PC-9 (cell line): ENCODE results near the gene PHACTR3. TPM values are rescaled to one million over a fixed set of nuclear protein-coding genes. Genes with fewer than 3 reads are reported as not detected.

Experiments used
- BruUV-seq: library from RNA; stranded (reverse); fragments of 400-500 nt; replicated peaks from 2 replicates; lab custom pipeline; 2021; lab: Mats Ljungman, UMichigan
- CTCF ChIA-PET: fragments of 300-600 bp; sonication (Branson Sonifier 250); formaldehyde crosslinking; loops from one replicate; lab custom pipeline; 2022; ENCODE audit warnings: antibody characterized with exemption; lab: Charles Lee
- POLR2A ChIA-PET: fragments of 300-600 bp; sonication (Branson Sonifier 250); formaldehyde crosslinking; loops from one replicate; lab custom pipeline; 2022; ENCODE audit warnings: antibody characterized with exemption; ENCODE audit not compliant: unreplicated experiment; lab: Charles Lee
- DNase-seq, 2 experiments: peaks; one replicate each; pipeline versions ENCODE4 v3.0.0 to v3.0.0-alpha.2; 2015 to 2022; ENCODE audit warnings: mixed read lengths in 1 of 2
- H2AFZ ChIP-seq: fragments of 200-600 bp; sonication (generic); 2 replicates; pipeline ENCODE4 v1.8.1; 2017; ENCODE audit warnings: antibody characterized with exemption
- H3F3A ChIP-seq: fragments of 200-600 bp; sonication (generic); 2 replicates; pipeline ENCODE4 v1.8.1; 2017; ENCODE audit warnings: antibody characterized with exemption, mild to moderate bottlenecking, low read depth; ENCODE audit not compliant: insufficient read depth
- H3K27ac ChIP-seq: fragments of 200-600 bp; sonication (generic); 2 replicates; pipeline ENCODE4 v1.6.1; 2016; ENCODE audit warnings: mixed run types
- H3K27me3 ChIP-seq: fragments of 200-600 bp; sonication (generic); 2 replicates; pipeline ENCODE4 v1.6.1; 2016; ENCODE audit warnings: low read depth, mixed run types; ENCODE audit not compliant: insufficient read depth
- H3K36me3 ChIP-seq: fragments of 200-600 bp; sonication (generic); 2 replicates; pipeline ENCODE4 v1.6.1; 2016; ENCODE audit warnings: low read depth, mixed run types
- H3K4me1 ChIP-seq: fragments of 200-600 bp; sonication (generic); replicated peaks from 2 replicates; pipeline ENCODE4 v1.6.1; 2016; ENCODE audit warnings: mixed run types; ENCODE audit not compliant: insufficient read depth
- H3K4me2 ChIP-seq: fragments of 200-600 bp; sonication (generic); 2 replicates; pipeline ENCODE4 v1.6.1; 2017; ENCODE audit warnings: mixed run types
- H3K4me3 ChIP-seq: fragments of 200-600 bp; sonication (generic); 2 replicates; pipeline ENCODE4 v1.6.1; 2016; ENCODE audit warnings: mixed run types
- H3K79me2 ChIP-seq: fragments of 200-600 bp; sonication (generic); 2 replicates; pipeline ENCODE4 v1.6.1; 2017; ENCODE audit warnings: low read depth, mixed run types
- H3K9me2 ChIP-seq: fragments of 200-600 bp; sonication (generic); 2 replicates; pipeline ENCODE4 v1.8.1; 2017; ENCODE audit warnings: mild to moderate bottlenecking; ENCODE audit not compliant: insufficient read depth
- H3K9me3 ChIP-seq: fragments of 200-600 bp; sonication (generic); 2 replicates; pipeline ENCODE4 v1.8.1; 2016; ENCODE audit warnings: low read depth; ENCODE audit not compliant: insufficient read depth
- H4K20me1 ChIP-seq: fragments of 200-600 bp; sonication (generic); 2 replicates; pipeline ENCODE4 v1.8.1; 2017; ENCODE audit not compliant: insufficient read depth
- CTCF ChIP-seq: fragments of 200-600 bp; sonication (generic); conservative IDR thresholded peaks from 2 replicates; pipeline ENCODE4 v1.6.1; 2017; ENCODE audit warnings: mixed run types, antibody characterized with exemption, mild to moderate bottlenecking, moderate library complexity
- EZH2 ChIP-seq: fragments of 200-600 bp; sonication (generic); IDR thresholded peaks from 2 replicates; pipeline ENCODE4 v1.8.0; 2017; ENCODE audit warnings: antibody characterized with exemption, low read depth
- intact Hi-C: fragments of 100-400 bp; cut with micrococcal nuclease; formaldehyde crosslinking; loops from one replicate; pipeline ENCODE4 v1.10.0; 2022; ENCODE audit not compliant: unreplicated experiment
- total RNA-seq: library from RNA; stranded (reverse); gene quantifications from 2 replicates; pipeline ENCODE4 v1.2.3, GENCODE V29; 2021

Gene PHACTR3
- total RNA-seq, 1 experiment from 2014 or later, result 0.41 TPM

GRCh38 chr20:59584278-59584925, 19.9 kb upstream of the PHACTR3 start:
- no peak for DNase-seq
- H3K9me2 ChIP-seq, result no peaks in the 10 kb centered on the region
- no peaks in the 10 kb centered on the region; the same call in none of the 2 replicates for H4K20me1 ChIP-seq
- no peak for TF ChIP-seq EZH2
- TF ChIP-seq CTCF, result no peak
- H3K4me1 ChIP-seq, result no peaks in the 10 kb centered on the region
- CTCF ChIA-PET, result no interaction called here
- H3K4me3 ChIP-seq, result no peak overlapping the region
- POLR2A ChIA-PET, result no interaction called here
- H3K9me3 ChIP-seq, result no peaks in the 10 kb centered on the region
- H3K36me3 ChIP-seq, result no peaks in the 10 kb centered on the region
- H3K27ac ChIP-seq, result no peak overlapping the region
- intact Hi-C loops, result no loop called here
- H2AFZ ChIP-seq, result no peak overlapping the region
- H3K27me3 ChIP-seq, result peaks cover 100% of the 10 kb centered on the region
- no peaks in the 10 kb centered on the region for H3F3A ChIP-seq
- H3K79me2 ChIP-seq, result no peaks in the 10 kb centered on the region
- no peak overlapping the region for H3K4me2 ChIP-seq
- BruUV-seq, result no TSS peak

GRCh38 chr20:59585714-59586409, 18.5 kb upstream of the PHACTR3 start:
- H4K20me1 ChIP-seq, result no peaks in the 10 kb centered on the region; the same call in 1 of the 2 replicates
- CTCF ChIA-PET, result no interaction called here
- BruUV-seq, result no TSS peak
- POLR2A ChIA-PET, result no interaction called here
- H3K36me3 ChIP-seq, result no peaks in the 10 kb centered on the region
- no peak overlapping the region for H3K4me2 ChIP-seq
- no peak overlapping the region for H3K4me3 ChIP-seq
- no peak overlapping the region for H3K27ac ChIP-seq
- TF ChIP-seq CTCF (no peak), EZH2 (no peak)
- DNase-seq, result no peak
- H3K27me3 ChIP-seq, result peaks cover 100% of the 10 kb centered on the region
- H3K79me2 ChIP-seq, result no peaks in the 10 kb centered on the region
- H2AFZ ChIP-seq, result no peak overlapping the region
- H3K4me1 ChIP-seq, result no peaks in the 10 kb centered on the region
- no peaks in the 10 kb centered on the region for H3K9me2 ChIP-seq
- no peaks in the 10 kb centered on the region for H3K9me3 ChIP-seq
- no peaks in the 10 kb centered on the region for H3F3A ChIP-seq
- intact Hi-C loops, result no loop called here

GRCh38 chr20:59586613-59587012, 17.7 kb upstream of the PHACTR3 start:
- Histone ChIP-seq H3K9me3 (no peaks in the 10 kb centered on the region), H3K36me3 (no peaks in the 10 kb centered on the region), H2AFZ (no peak overlapping the region), H3K27ac (no peak overlapping the region), H3K4me3 (no peak overlapping the region), H4K20me1 (no peaks in the 10 kb centered on the region), H3F3A (no peaks in the 10 kb centered on the region), H3K4me1 (no peaks in the 10 kb centered on the region), H3K79me2 (no peaks in the 10 kb centered on the region), H3K4me2 (no peak overlapping the region), H3K27me3 (peaks cover 100% of the 10 kb centered on the region), H3K9me2 (no peaks in the 10 kb centered on the region)
- intact Hi-C loops, result no loop called here
- TF ChIP-seq EZH2, result no peak
- TF ChIP-seq CTCF, result no peak
- ChIA-PET POLR2A (no interaction called here), CTCF (no interaction called here)
- no TSS peak for BruUV-seq
- DNase-seq, result no peak
